DND-41 (cell line): Measurements from ENCODE around the gene CBR1.
A peak's percentile ranks its signal among the peaks of the same experiment; 100 is the strongest.

ENCODE experiments used
- ATAC-seq: fragments of 200-7000 bp; cut with Tn5 transposase; 3 replicates; pipeline ENCODE4 v1.9.1; 2021; ENCODE audit warnings: low read depth; ENCODE audit not compliant: insufficient read depth
- DNase-seq: peaks from one replicate; pipeline ENCODE4 v3.0.0-alpha.2; 2020
- H2AFZ ChIP-seq: 2 replicates; pipeline ENCODE4 v1.6.0; 2012; ENCODE audit warnings: low read depth, low read length
- H3K27ac ChIP-seq: 2 replicates; pipeline ENCODE4 v1.5.1; 2012; ENCODE audit warnings: low read length, inconsistent platforms
- H3K27me3 ChIP-seq: fragments of 200-600 bp; sonication (generic); 2 replicates; pipeline ENCODE4 v1.6.0; 2012; ENCODE audit warnings: low read length, mild to moderate bottlenecking, inconsistent platforms; ENCODE audit not compliant: insufficient read depth, poor library complexity
- H3K36me3 ChIP-seq: 2 replicates; pipeline ENCODE4 v1.5.1; 2012; ENCODE audit warnings: low read length, inconsistent platforms; ENCODE audit not compliant: insufficient read depth
- H3K4me1 ChIP-seq: 2 replicates; pipeline ENCODE4 v1.5.1; 2012; ENCODE audit warnings: mild to moderate bottlenecking, low read length; ENCODE audit not compliant: insufficient read depth
- H3K4me2 ChIP-seq: 2 replicates; pipeline ENCODE4 v1.6.0; 2012; ENCODE audit warnings: mild to moderate bottlenecking, moderate library complexity, low read length, inconsistent platforms; ENCODE audit not compliant: insufficient read depth
- H3K4me3 ChIP-seq, 2 experiments: fragments of 200-600 bp in 1 of 2; shearing (Covaris generic) in 1 of 2; 2 replicates each; pipeline ENCODE4 v1.5.1; 2012 to 2016; ENCODE audit warnings: inconsistent platforms in 2 of 2, low read length in 2 of 2, mild to moderate bottlenecking in 2 of 2, low read depth in 1 of 2, moderate library complexity in 1 of 2
- H3K79me2 ChIP-seq: 2 replicates; pipeline ENCODE4 v1.6.0; 2012; ENCODE audit warnings: low read length, inconsistent platforms; ENCODE audit not compliant: insufficient read depth
- H3K9ac ChIP-seq: 2 replicates; pipeline ENCODE4 v1.6.0; 2012; ENCODE audit warnings: low read depth, mild to moderate bottlenecking, inconsistent platforms, low read length, moderate library complexity
- H3K9me3 ChIP-seq: 2 replicates; pipeline ENCODE4 v1.5.1; 2012; ENCODE audit warnings: low read length, moderate library complexity, mild to moderate bottlenecking, inconsistent platforms; ENCODE audit not compliant: insufficient read depth, severe bottlenecking
- H4K20me1 ChIP-seq: 2 replicates; pipeline ENCODE4 v1.6.0; 2012; ENCODE audit warnings: low read length; ENCODE audit not compliant: insufficient read depth
- EZH2 ChIP-seq: IDR thresholded peaks from 3 replicates; pipeline ENCODE4 v1.6.1; 2012; ENCODE audit warnings: borderline replicate concordance, low read depth, mild to moderate bottlenecking, moderate library complexity, low read length, inconsistent platforms; ENCODE audit not compliant: severe bottlenecking
- TF ChIP-seq, protein P1 (sequence below): IDR thresholded peaks from 2 replicates; pipeline ENCODE4 v1.5.1; 2012; ENCODE audit warnings: borderline replicate concordance, low read length, moderate library complexity, mild to moderate bottlenecking; ENCODE audit not compliant: poor library complexity, severe bottlenecking; ENCODE audit errors: extremely low read depth

CBR1 gene

GRCh38 chr21:36060159-36060921 lies 9.5 kb upstream of the CBR1 start, which contains the start of gene SETD4:
Gene SETD4, minus strand, starts transcription at chr21:36060526. Its CDS starts 1,638 bp downstream, at chr21:36058888.
- Histone ChIP-seq H3K36me3 (peaks cover 36% of the 10 kb centered on the region), H3K9me3 (no peaks in the 10 kb centered on the region), H3K79me2 (peaks cover 25% of the 10 kb centered on the region), H3K27ac (peak within 1 kb of the TSS; percentile 84), H3K9ac (peak within 1 kb of the TSS; percentile 61), H4K20me1 (no peaks in the 10 kb centered on the region), H3K4me1 (peaks cover 30% of the 10 kb centered on the region), H3K4me3 (peak within 1 kb of the TSS; percentile 38 to 73), H3K27me3 (no peaks in the 10 kb centered on the region), H3K4me2 (peak within 1 kb of the TSS; percentile 67), H2AFZ (peak within 1 kb of the TSS; percentile 92)
- DNase-seq (peak; percentile 94), ATAC-seq (peak; percentile 91)
- TF ChIP-seq, protein P1, sequence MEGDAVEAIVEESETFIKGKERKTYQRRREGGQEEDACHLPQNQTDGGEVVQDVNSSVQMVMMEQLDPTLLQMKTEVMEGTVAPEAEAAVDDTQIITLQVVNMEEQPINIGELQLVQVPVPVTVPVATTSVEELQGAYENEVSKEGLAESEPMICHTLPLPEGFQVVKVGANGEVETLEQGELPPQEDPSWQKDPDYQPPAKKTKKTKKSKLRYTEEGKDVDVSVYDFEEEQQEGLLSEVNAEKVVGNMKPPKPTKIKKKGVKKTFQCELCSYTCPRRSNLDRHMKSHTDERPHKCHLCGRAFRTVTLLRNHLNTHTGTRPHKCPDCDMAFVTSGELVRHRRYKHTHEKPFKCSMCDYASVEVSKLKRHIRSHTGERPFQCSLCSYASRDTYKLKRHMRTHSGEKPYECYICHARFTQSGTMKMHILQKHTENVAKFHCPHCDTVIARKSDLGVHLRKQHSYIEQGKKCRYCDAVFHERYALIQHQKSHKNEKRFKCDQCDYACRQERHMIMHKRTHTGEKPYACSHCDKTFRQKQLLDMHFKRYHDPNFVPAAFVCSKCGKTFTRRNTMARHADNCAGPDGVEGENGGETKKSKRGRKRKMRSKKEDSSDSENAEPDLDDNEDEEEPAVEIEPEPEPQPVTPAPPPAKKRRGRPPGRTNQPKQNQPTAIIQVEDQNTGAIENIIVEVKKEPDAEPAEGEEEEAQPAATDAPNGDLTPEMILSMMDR: no peak
- TF ChIP-seq EZH2: no peak

DNA sequence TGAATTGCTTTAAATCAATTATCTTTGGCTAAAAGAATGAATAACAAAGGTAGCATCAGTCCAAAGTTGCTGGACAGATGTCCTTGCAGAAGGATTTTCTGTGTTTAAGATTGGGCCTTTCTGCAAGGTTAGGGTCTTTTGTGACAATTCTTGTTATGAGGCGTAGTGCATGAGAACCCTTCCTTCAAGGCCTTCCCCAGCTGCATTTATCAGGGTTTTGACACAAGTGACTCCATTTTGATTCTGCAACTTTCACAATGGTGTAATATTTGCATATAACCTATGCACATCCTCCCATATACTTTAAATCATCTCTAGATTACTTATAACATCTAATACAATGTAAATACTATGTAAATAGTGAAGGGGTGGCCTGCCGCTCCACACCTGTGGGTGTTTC lies 8.4 kb upstream of the CBR1 start:
- ATAC-seq (no peak), DNase-seq (no peak)
- Histone ChIP-seq H2AFZ (peak overlapping the region; percentile 92), H3K4me1 (peaks cover 34% of the 10 kb centered on the region), H4K20me1 (no peaks in the 10 kb centered on the region), H3K9me3 (no peaks in the 10 kb centered on the region), H3K79me2 (peaks cover 25% of the 10 kb centered on the region), H3K27me3 (no peaks in the 10 kb centered on the region), H3K4me3 (no peak overlapping the region), H3K4me2 (no peak overlapping the region), H3K27ac (no peak overlapping the region), H3K36me3 (peaks cover 25% of the 10 kb centered on the region), H3K9ac (no peak overlapping the region)
- TF ChIP-seq, protein P1: no peak
- no peak for TF ChIP-seq EZH2

GRCh38 chr21:36063375-36064084 lies 6.3 kb upstream of the CBR1 start:
- Histone ChIP-seq H3K9me3 (no peaks in the 10 kb centered on the region), H3K9ac (no peak overlapping the region), H3K4me3 (no peak overlapping the region), H2AFZ (peak overlapping the region; percentile 6; the same call in 1 of the 2 replicates), H3K36me3 (peaks cover 4% of the 10 kb centered on the region; the same call in 1 of the 2 replicates), H3K4me2 (no peak overlapping the region), H3K79me2 (peaks cover 14% of the 10 kb centered on the region), H3K4me1 (peaks cover 22% of the 10 kb centered on the region), H4K20me1 (no peaks in the 10 kb centered on the region), H3K27ac (no peak overlapping the region), H3K27me3 (no peaks in the 10 kb centered on the region)
- DNase-seq (no peak), ATAC-seq (no peak)
- TF ChIP-seq, protein P1: no peak
- no peak for TF ChIP-seq EZH2
